HUES6 (cell line): ENCODE data around the gene FBLN2.

ENCODE experiments used
- H3K27ac ChIP-seq: 2 replicates; pipeline ENCODE4 v1.7.0; 2013; ENCODE audit warnings: low read depth, mild to moderate bottlenecking, low read length, inconsistent platforms
- H3K27me3 ChIP-seq: 2 replicates; pipeline ENCODE4 v1.6.1; 2013; ENCODE audit warnings: low read length; ENCODE audit not compliant: control insufficient read depth, insufficient read depth
- H3K36me3 ChIP-seq: 2 replicates; pipeline ENCODE4 v1.6.1; 2013; ENCODE audit warnings: low read length; ENCODE audit not compliant: control insufficient read depth, insufficient read depth
- H3K4me1 ChIP-seq: 2 replicates; pipeline ENCODE4 v1.6.1; 2013; ENCODE audit warnings: low read length; ENCODE audit not compliant: control insufficient read depth, insufficient read depth
- H3K4me3 ChIP-seq: 2 replicates; pipeline ENCODE4 v1.5.1; 2013; ENCODE audit warnings: low read depth, low read length
- H3K9ac ChIP-seq: one replicate; pipeline ENCODE4 v1.6.1; 2013; ENCODE audit warnings: mild to moderate bottlenecking, low read length
- H3K9me3 ChIP-seq: 2 replicates; pipeline ENCODE4 v1.6.1; 2013; ENCODE audit warnings: low read depth, low read length; ENCODE audit not compliant: control insufficient read depth, insufficient read depth

FBLN2 gene

GRCh38 chr3:13634151-13634550 lies 85.2 kb downstream of the FBLN2 start:
- Histone ChIP-seq H3K9ac (no peak overlapping the region), H3K27me3 (no peaks in the 10 kb centered on the region), H3K27ac (no peak overlapping the region), H3K4me3 (no peak overlapping the region), H3K9me3 (no peaks in the 10 kb centered on the region), H3K36me3 (no peaks in the 10 kb centered on the region), H3K4me1 (no peaks in the 10 kb centered on the region)

DNA sequence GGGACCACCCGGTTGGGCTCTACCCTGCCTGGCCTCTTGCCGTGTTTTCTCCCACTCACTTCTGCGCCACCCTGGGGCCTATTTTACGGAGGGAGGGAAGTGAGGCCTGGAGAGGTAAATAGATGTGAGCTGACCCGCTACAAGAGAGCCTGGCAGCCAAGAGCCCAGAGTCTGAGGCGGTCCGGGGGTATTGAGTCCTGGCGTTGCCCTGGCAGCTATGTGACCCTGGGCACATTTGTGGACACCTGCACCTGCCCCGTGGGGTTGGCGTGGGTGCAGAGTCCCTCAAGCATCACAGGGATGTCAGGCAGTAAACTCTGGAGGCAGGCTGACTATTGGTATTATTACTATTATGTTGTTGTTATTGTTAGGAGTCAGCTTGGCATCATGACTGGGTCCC lies 85.7 kb downstream of the FBLN2 start:
- no peak overlapping the region for H3K27ac ChIP-seq

DNA sequence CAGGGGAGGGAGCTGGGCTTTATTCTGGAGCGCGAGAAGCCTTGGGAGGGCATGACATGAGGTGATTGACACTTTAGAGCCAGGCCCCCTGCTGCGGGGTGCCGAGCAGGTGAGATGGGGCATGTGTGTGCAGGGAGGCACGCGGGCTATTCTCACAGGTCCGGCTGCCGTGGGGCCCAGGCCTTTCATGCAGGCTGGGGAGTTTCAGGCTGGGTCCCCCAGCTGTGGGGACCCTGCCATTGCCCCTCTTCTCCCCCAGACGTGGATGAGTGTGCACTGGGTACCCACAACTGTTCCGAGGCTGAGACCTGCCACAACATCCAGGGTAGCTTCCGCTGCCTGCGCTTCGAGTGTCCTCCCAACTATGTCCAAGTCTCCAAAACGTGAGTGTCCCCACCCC lies 87.3 kb downstream of the FBLN2 start:
- H3K36me3 ChIP-seq: no peaks in the 10 kb centered on the region
- no peak overlapping the region for H3K4me3 ChIP-seq
- H3K4me1 ChIP-seq: no peaks in the 10 kb centered on the region
- no peaks in the 10 kb centered on the region for H3K9me3 ChIP-seq
- H3K27me3 ChIP-seq: no peaks in the 10 kb centered on the region
- no peak overlapping the region for H3K27ac ChIP-seq
- H3K9ac ChIP-seq: no peak overlapping the region

More for the DNA sequence above, 85.7 kb downstream of the FBLN2 start:
- H3K9me3 ChIP-seq: no peaks in the 10 kb centered on the region
- no peak overlapping the region for H3K4me3 ChIP-seq
- no peak overlapping the region for H3K9ac ChIP-seq
- no peaks in the 10 kb centered on the region for H3K36me3 ChIP-seq
- H3K27me3 ChIP-seq: no peaks in the 10 kb centered on the region
- H3K4me1 ChIP-seq: no peaks in the 10 kb centered on the region

GRCh38 chr3:13636874-13637273 lies 87.9 kb downstream of the FBLN2 start:
- Histone ChIP-seq H3K27me3 (no peaks in the 10 kb centered on the region), H3K9me3 (no peaks in the 10 kb centered on the region), H3K27ac (no peak overlapping the region), H3K4me1 (no peaks in the 10 kb centered on the region), H3K9ac (no peak overlapping the region), H3K36me3 (no peaks in the 10 kb centered on the region), H3K4me3 (no peak overlapping the region)

DNA sequence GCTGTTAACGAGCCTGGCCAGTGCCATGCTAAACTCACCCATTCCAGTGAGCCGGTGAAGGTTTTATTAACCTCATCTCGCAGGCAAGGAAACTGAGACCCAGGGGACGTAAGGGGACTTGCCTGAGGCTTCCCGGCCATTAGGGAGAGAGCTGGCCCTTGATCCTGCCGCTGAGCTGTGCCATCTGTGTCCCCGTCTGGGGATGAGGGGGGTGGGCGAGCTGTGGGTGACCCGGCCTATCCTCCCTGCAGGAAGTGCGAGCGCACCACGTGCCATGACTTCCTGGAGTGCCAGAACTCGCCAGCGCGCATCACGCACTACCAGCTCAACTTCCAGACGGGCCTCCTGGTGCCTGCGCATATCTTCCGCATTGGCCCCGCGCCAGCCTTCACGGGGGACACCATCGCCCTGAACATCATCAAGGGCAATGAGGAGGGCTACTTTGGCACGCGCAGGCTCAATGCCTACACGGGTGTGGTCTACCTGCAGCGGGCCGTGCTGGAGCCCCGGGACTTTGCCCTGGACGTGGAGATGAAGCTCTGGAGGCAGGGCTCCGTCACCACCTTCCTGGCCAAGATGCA lies 88.5 kb downstream of the FBLN2 start:
- no peaks in the 10 kb centered on the region for H3K9me3 ChIP-seq
- no peak overlapping the region for H3K4me3 ChIP-seq
- H3K27ac ChIP-seq: no peak overlapping the region
- H3K36me3 ChIP-seq: no peaks in the 10 kb centered on the region
- H3K9ac ChIP-seq: no peak overlapping the region
- H3K4me1 ChIP-seq: no peaks in the 10 kb centered on the region
- H3K27me3 ChIP-seq: no peaks in the 10 kb centered on the region

DNA sequence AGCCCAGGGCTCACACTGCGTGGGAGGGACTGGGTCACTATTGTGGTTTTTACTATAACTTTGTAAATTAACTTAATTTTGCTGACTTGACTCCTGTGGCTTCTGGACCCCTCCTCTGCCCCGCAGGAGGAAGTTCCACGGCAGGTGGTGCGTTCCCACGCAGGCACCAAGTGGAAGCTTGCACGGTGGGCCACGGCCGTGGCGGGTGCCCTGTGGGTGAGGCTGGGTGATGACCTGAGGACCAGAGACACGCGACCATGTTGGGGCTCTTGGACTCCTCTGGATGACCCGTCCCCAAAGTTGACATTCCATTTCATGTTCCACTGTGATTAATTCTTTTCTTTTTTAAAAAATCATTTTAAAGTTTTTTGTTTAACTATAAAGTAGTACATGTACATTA lies 89.0 kb downstream of the FBLN2 start:
- H3K9ac ChIP-seq: no peak overlapping the region
- no peak overlapping the region for H3K27ac ChIP-seq
- no peaks in the 10 kb centered on the region for H3K36me3 ChIP-seq
- H3K27me3 ChIP-seq: no peaks in the 10 kb centered on the region
- H3K9me3 ChIP-seq: no peaks in the 10 kb centered on the region
- H3K4me3 ChIP-seq: no peak overlapping the region
- H3K4me1 ChIP-seq: no peaks in the 10 kb centered on the region

- Histone ChIP-seq H3K9me3 (no peaks in the 10 kb centered on the region), H3K9ac (no peak overlapping the region), H3K36me3 (no peaks in the 10 kb centered on the region), H3K4me3 (no peak overlapping the region), H3K27ac (no peak overlapping the region), H3K4me1 (no peaks in the 10 kb centered on the region), H3K27me3 (no peaks in the 10 kb centered on the region)
Observed at GRCh38 chr3:13638927-13639326, 90.0 kb downstream of the FBLN2 start.

- H3K9ac ChIP-seq: no peak overlapping the region
- no peaks in the 10 kb centered on the region for H3K4me1 ChIP-seq
- H3K4me3 ChIP-seq: no peak overlapping the region
- H3K27me3 ChIP-seq: 0 out of 2 replicates have a peak, but pooled peaks cover 5% of the 10 kb centered on the region
- no peaks in the 10 kb centered on the region for H3K9me3 ChIP-seq
- H3K27ac ChIP-seq: no peak overlapping the region
- H3K36me3 ChIP-seq: no peaks in the 10 kb centered on the region
Observed at GRCh38 chr3:13642597-13642996, 93.7 kb downstream of the FBLN2 start.

DNA sequence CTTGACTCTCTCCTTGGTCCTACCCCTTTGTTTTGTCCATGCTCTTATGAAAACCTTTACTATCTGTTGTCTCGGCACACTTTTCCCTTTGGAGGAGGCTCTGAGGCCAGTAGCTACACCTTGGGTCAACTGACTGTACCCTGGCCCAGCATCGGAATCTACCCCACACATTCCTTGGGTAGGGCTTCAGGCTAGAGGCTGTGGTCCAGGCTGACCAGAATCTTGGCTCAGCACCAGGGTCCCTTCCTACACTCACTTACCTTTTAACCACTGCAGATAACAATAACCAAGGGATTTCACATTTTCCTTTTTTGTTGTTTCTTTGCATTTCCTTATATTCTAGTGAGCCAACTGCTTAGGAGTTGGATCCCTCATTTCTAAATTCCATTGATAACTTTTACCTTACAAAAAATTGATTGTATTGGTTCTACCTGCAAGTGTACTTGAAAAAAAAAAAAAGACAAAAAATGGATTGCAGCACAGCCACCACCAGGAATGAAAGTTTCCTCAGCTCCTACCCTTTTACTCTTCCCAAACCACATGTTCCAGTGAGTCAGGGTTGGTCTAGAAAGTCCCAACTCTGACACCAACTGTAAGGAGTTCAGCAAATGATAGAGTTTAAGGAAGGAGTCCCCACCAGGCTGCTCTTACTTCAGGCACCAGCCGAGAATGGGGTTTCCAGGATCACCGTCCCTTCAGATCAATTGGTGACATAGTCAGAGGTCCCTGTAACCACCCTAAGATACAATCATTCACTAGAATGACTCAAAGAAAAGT lies 95.6 kb downstream of the FBLN2 start:
- no peaks in the 10 kb centered on the region for H3K36me3 ChIP-seq
- H3K27ac ChIP-seq: no peak overlapping the region
- H3K4me3 ChIP-seq: no peak overlapping the region
- peaks cover 10% of the 10 kb centered on the region for H3K4me1 ChIP-seq
- H3K27me3 ChIP-seq: 0 out of 2 replicates have a peak, but pooled peaks cover 5% of the 10 kb centered on the region
- H3K9ac ChIP-seq: no peak overlapping the region
- H3K9me3 ChIP-seq: no peaks in the 10 kb centered on the region

- no peak overlapping the region for H3K4me3 ChIP-seq
- no peaks in the 10 kb centered on the region for H3K9me3 ChIP-seq
- H3K27me3 ChIP-seq: peaks cover 10% of the 10 kb centered on the region; the same call in 1 of the 2 replicates
- H3K27ac ChIP-seq: no peak overlapping the region
- no peak overlapping the region for H3K9ac ChIP-seq
- H3K4me1 ChIP-seq: peaks cover 10% of the 10 kb centered on the region
- H3K36me3 ChIP-seq: no peaks in the 10 kb centered on the region
Observed at GRCh38 chr3:13645801-13646637, 97.1 kb downstream of the FBLN2 start.
